Endothelial cell of umbilical vein (primary cell): ENCODE results near the gene ZNF711. TPM values are rescaled to one million over a fixed set of nuclear protein-coding genes. Genes with fewer than 3 reads are reported as not detected.

Experiments
- BruUV-seq: library from RNA; stranded (reverse); fragments of 400-500 nt; replicated peaks from 2 replicates; lab custom pipeline; 2021; lab: Mats Ljungman, UMichigan
- CTCF ChIA-PET: fragments of 300-600, 350-600 bp; sonication (Branson Sonifier 250); formaldehyde crosslinking; loops from one replicate; lab custom pipeline; 2021; ENCODE audit warnings: antibody characterized with exemption, inconsistent platforms; lab: Charles Lee
- POLR2A ChIA-PET: fragments of 300-600, 350-600 bp; sonication (Branson Sonifier 250); formaldehyde crosslinking; loops from one replicate; lab custom pipeline; 2021; ENCODE audit warnings: antibody characterized with exemption, inconsistent platforms; lab: Charles Lee
- DNase-seq: peaks from one replicate; pipeline ENCODE4 v3.0.0-alpha.2; 2011; ENCODE audit warnings: low read depth, low spot score
- FAIRE-seq: peaks from 2 replicates; lab custom pipeline; 2011; peaks lifted over from hg19 to GRCh38; lab: Jason Lieb, UNC
- H2AFZ ChIP-seq: 2 replicates; pipeline ENCODE4 v1.6.0; 2012; ENCODE audit warnings: low read depth, low read length, control low read depth, inconsistent platforms
- H3K27ac ChIP-seq: 2 replicates; pipeline ENCODE4 v1.5.1; 2011; ENCODE audit warnings: low read depth, mild to moderate bottlenecking, control low read depth, low read length, moderate library complexity; ENCODE audit not compliant: insufficient read depth
- H3K27me3 ChIP-seq, 2 experiments: 2 replicates each; pipeline versions ENCODE4 v1.6.0 to v1.6.1; 2011; ENCODE audit warnings: low read length in 2 of 2, mixed read lengths in 1 of 2; ENCODE audit not compliant: control insufficient read depth in 2 of 2, insufficient read depth in 2 of 2
- H3K36me3 ChIP-seq, 2 experiments: 2 replicates in 1 of 2; 3 replicates in 1 of 2; pipeline ENCODE4 v1.5.1; 2011; ENCODE audit warnings: low read length in 2 of 2, mild to moderate bottlenecking in 1 of 2, moderate library complexity in 1 of 2; ENCODE audit not compliant: control insufficient read depth in 2 of 2, insufficient read depth in 2 of 2; ENCODE audit errors: extremely low read depth in 1 of 2
- H3K4me1 ChIP-seq: 3 replicates; pipeline ENCODE4 v1.5.1; 2011; ENCODE audit warnings: mild to moderate bottlenecking, low read length; ENCODE audit not compliant: control insufficient read depth, insufficient read depth; ENCODE audit errors: extremely low read depth
- H3K4me2 ChIP-seq: 2 replicates; pipeline ENCODE4 v1.6.1; 2011; ENCODE audit warnings: low read length, control low read depth, mixed read lengths; ENCODE audit not compliant: insufficient read depth
- H3K4me3 ChIP-seq, 3 experiments: fragments of 200-600 bp in 1 of 3; sonication (generic), shearing (Covaris generic) in 1 of 3; replicated peaks in 1 of 3; 2 replicates each; pipeline ENCODE4 v1.5.1; 2011 to 2016; ENCODE audit warnings: control low read depth in 3 of 3, low read length in 3 of 3, mild to moderate bottlenecking in 2 of 3, inconsistent platforms in 1 of 3, low read depth in 1 of 3, moderate library complexity in 1 of 3; ENCODE audit not compliant: insufficient read depth in 1 of 3
- H3K79me2 ChIP-seq: 2 replicates; pipeline ENCODE4 v1.6.0; 2012; ENCODE audit warnings: low read length, inconsistent platforms; ENCODE audit not compliant: control insufficient read depth, insufficient read depth
- H3K9ac ChIP-seq: replicated peaks from 2 replicates; pipeline ENCODE3; 2011; ENCODE audit warnings: low read length, control low read depth; ENCODE audit not compliant: insufficient read depth; ENCODE audit errors: extremely low read depth
- H3K9me1 ChIP-seq: replicated peaks from 3 replicates; pipeline ENCODE4 v1.6.0; 2011; ENCODE audit warnings: mild to moderate bottlenecking, low read length; ENCODE audit not compliant: control insufficient read depth, insufficient read depth; ENCODE audit errors: extremely low read depth
- H3K9me3 ChIP-seq: replicated peaks from 2 replicates; pipeline ENCODE4 v1.5.1; 2012; ENCODE audit warnings: low read length, inconsistent platforms; ENCODE audit not compliant: control insufficient read depth, insufficient read depth
- H4K20me1 ChIP-seq: replicated peaks from 2 replicates; pipeline ENCODE3; 2011; ENCODE audit warnings: mild to moderate bottlenecking, low read length; ENCODE audit not compliant: control insufficient read depth, insufficient read depth; ENCODE audit errors: extremely low read depth
- EZH2 ChIP-seq: IDR thresholded peaks from 2 replicates; pipeline ENCODE4 v1.6.1; 2012; ENCODE audit warnings: borderline replicate concordance, low read depth, mild to moderate bottlenecking, moderate library complexity, low read length, inconsistent platforms; ENCODE audit not compliant: severe bottlenecking
- FOS ChIP-seq: IDR thresholded peaks from 2 replicates; pipeline ENCODE4 v1.6.1; 2011; ENCODE audit warnings: mild to moderate bottlenecking, low read length, moderate library complexity, borderline replicate concordance; ENCODE audit not compliant: insufficient read depth
- GATA2 ChIP-seq: IDR thresholded peaks from 2 replicates; pipeline ENCODE4 v1.7.0; 2011; ENCODE audit warnings: low read depth, mild to moderate bottlenecking, moderate library complexity, mixed read lengths, low read length; ENCODE audit not compliant: insufficient read length, insufficient read depth
- JUN ChIP-seq: IDR thresholded peaks from 2 replicates; pipeline ENCODE4 v1.6.1; 2011; ENCODE audit warnings: borderline replicate concordance, low read depth; ENCODE audit not compliant: insufficient read length, insufficient read depth
- MAX ChIP-seq: IDR thresholded peaks from 2 replicates; pipeline ENCODE4 v1.6.1; 2011; ENCODE audit not compliant: insufficient read depth, insufficient read length
- MYC ChIP-seq: IDR thresholded peaks from one replicate; pipeline ENCODE4 v1.6.1; 2011; ENCODE audit warnings: mild to moderate bottlenecking, low read depth, low read length
- POLR2A ChIP-seq: IDR thresholded peaks from 2 replicates; pipeline ENCODE4 v1.6.1; 2012; ENCODE audit warnings: low read depth, mild to moderate bottlenecking, control low read depth, low read length
- POLR2AphosphoS5 ChIP-seq: IDR thresholded peaks from 2 replicates; pipeline ENCODE4 v1.6.1; 2012; ENCODE audit warnings: low read depth, mild to moderate bottlenecking, control low read depth, low read length, moderate library complexity; ENCODE audit not compliant: insufficient read depth
- dilution Hi-C: fragments of 300-500 bp; cut with MboI; formaldehyde crosslinking; loops from one replicate; pipeline ENCODE4 v1.15.0; 2019; ENCODE audit warnings: low sequenced_read_pairs; ENCODE audit not compliant: extremely low pct_ligation_motif_present
- intact Hi-C: fragments of 100-400 bp; cut with micrococcal nuclease; formaldehyde crosslinking; loops from one replicate; pipeline ENCODE4 v1.10.0; 2022
- polyA plus RNA-seq, 4 experiments: library from polyadenylated mRNA; depleted of rRNA in 3 of 4; stranded (reverse) in 3 of 4; unstranded in 1 of 4; fragments of >200 nt; gene quantifications; 2 replicates each; pipeline versions ENCODE4 v1.2.1 to v1.2.3, GENCODE V29; 2011 to 2012; ENCODE audit warnings: missing spikeins in 1 of 4
- total RNA-seq: library from RNA; stranded (reverse); gene quantifications from 2 replicates; pipeline ENCODE4 v1.2.3, GENCODE V29; 2021
- TF ChIP-seq, protein P1 (sequence below), 2 donors: IDR thresholded peaks; 1 replicate in 1 of 2; 2 replicates in 1 of 2; pipeline ENCODE4 v1.5.1; 2011; ENCODE audit warnings: low read length in 2 of 2, mild to moderate bottlenecking in 2 of 2, moderate library complexity in 2 of 2, control low read depth in 1 of 2, inconsistent platforms in 1 of 2, low read depth in 1 of 2; ENCODE audit not compliant: insufficient read depth in 1 of 2; ENCODE audit errors: extremely low read depth in 1 of 2

Gene ZNF711
- total and polyA plus RNA-seq, 2 donors (not counting 3 experiments of a cell fraction or from before 2014, with no cell fraction given) = 2.2 to 5.0 TPM

GRCh38 chrX:85215946-85216345 is 27.8 kb upstream of the ZNF711 start:
- Histone ChIP-seq H3K79me2 (no peaks in the 10 kb centered on the region), H3K36me3 (no peaks in the 10 kb centered on the region), H4K20me1 (no peaks in the 10 kb centered on the region), H3K4me2 (no peak overlapping the region), H2AFZ (no peak overlapping the region), H3K9me1 (no peaks in the 10 kb centered on the region), H3K9ac (no peak overlapping the region), H3K27me3 (no peaks in the 10 kb centered on the region), H3K9me3 (no peaks in the 10 kb centered on the region), H3K4me3 (no peak overlapping the region), H3K27ac (no peak overlapping the region), H3K4me1 (no peaks in the 10 kb centered on the region)
- ChIA-PET POLR2A (no interaction called here), CTCF (no interaction called here)
- intact Hi-C loops = no loop called here
- dilution Hi-C loops = no loop called here
- no peak for DNase-seq
- TF ChIP-seq POLR2A (no peak), MAX (no peak), FOS (no peak), POLR2AphosphoS5 (no peak)
- FAIRE-seq = no peak
- BruUV-seq = no TSS peak

DNA sequence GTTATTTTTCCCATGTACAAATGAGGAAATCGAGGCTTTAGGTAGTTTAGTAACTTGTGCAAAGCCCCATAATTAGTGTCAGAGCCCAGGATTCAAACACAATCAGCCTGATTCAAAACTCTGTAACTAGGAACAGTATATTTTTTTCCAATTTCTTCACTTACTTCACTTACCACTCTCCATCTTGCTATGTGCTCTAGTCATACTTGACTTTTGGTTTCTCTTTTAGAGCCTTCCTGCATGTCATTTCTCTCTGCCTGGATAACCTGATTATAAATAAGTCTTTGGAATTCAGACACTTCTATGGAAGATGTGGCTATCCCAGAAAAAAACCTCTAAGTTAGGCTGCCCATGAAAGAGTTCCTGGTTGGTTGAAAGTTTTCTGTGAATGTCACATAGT is 22.4 kb upstream of the ZNF711 start:
- Histone ChIP-seq H4K20me1 (no peaks in the 10 kb centered on the region), H3K4me3 (no peak overlapping the region), H3K27me3 (no peaks in the 10 kb centered on the region), H3K79me2 (no peaks in the 10 kb centered on the region), H3K9me1 (no peaks in the 10 kb centered on the region), H3K36me3 (no peaks in the 10 kb centered on the region), H3K4me2 (no peak overlapping the region), H3K4me1 (no peaks in the 10 kb centered on the region), H3K27ac (no peak overlapping the region), H2AFZ (no peak overlapping the region), H3K9ac (no peak overlapping the region), H3K9me3 (no peaks in the 10 kb centered on the region)
- CTCF ChIA-PET = no interaction called here
- intact Hi-C loops (no loop called here), dilution Hi-C loops (no loop called here)
- TF ChIP-seq MYC = no peak
- TF ChIP-seq GATA2 = no peak
- TF ChIP-seq FOS = no peak
- TF ChIP-seq MAX = no peak
- TF ChIP-seq, protein P1, sequence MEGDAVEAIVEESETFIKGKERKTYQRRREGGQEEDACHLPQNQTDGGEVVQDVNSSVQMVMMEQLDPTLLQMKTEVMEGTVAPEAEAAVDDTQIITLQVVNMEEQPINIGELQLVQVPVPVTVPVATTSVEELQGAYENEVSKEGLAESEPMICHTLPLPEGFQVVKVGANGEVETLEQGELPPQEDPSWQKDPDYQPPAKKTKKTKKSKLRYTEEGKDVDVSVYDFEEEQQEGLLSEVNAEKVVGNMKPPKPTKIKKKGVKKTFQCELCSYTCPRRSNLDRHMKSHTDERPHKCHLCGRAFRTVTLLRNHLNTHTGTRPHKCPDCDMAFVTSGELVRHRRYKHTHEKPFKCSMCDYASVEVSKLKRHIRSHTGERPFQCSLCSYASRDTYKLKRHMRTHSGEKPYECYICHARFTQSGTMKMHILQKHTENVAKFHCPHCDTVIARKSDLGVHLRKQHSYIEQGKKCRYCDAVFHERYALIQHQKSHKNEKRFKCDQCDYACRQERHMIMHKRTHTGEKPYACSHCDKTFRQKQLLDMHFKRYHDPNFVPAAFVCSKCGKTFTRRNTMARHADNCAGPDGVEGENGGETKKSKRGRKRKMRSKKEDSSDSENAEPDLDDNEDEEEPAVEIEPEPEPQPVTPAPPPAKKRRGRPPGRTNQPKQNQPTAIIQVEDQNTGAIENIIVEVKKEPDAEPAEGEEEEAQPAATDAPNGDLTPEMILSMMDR (IDR thresholded peaks at IDR 0.05; ENCODE audit: extremely low read depth in 1 of 2, insufficient read depth in 1 of 2, low read depth in 1 of 2, low read length in 2 of 2) = no peak
- TF ChIP-seq POLR2A = no peak
- TF ChIP-seq POLR2AphosphoS5 = no peak
- no peak for TF ChIP-seq JUN
- no peak for TF ChIP-seq EZH2
- DNase-seq (no peak), FAIRE-seq (no peak)
- POLR2A ChIA-PET = no interaction called here
- no TSS peak for BruUV-seq
